Upper lobe of left lung (tissue), 4 donors: ENCODE results near the gene PHF21A.

Experiments
- POLR2A ChIP-seq, 4 donors: fragments of 450-650 bp; IDR thresholded peaks; one replicate each; pipeline ENCODE4 v1.5.1; 2016 to 2017; ENCODE audit warnings: antibody characterized with exemption in 4 of 4, mild to moderate bottlenecking in 2 of 4
- TF ChIP-seq, protein P1 (sequence below), 6 experiments: fragments of 450-650 bp in 4 of 6; fragments of 200-600 bp in 2 of 6; sonication (generic) in 2 of 6; IDR thresholded peaks; one replicate each; pipeline ENCODE4 v1.5.1; 2016 to 2019; ENCODE audit warnings: antibody characterized with exemption in 6 of 6

DNA sequence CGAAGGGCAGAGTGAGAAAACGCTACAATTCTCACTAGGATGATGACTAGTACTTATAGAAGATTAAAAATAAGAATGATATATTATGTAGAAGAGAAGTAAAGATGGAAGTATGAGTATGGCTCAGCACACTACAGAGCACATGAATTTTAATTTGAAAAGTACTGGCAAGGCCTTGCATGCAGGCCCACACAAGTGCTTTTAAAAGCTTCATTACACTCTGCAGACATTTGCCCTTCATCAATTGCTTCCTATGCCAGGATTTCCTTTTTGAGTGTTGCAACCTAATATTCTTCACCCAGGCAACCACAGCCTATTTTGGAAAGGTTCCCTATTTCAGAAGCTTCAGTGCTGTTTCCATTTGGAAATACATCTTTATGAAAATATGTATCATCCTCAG lies 117.7 kb downstream of the PHF21A start:
- TF ChIP-seq, protein P1, sequence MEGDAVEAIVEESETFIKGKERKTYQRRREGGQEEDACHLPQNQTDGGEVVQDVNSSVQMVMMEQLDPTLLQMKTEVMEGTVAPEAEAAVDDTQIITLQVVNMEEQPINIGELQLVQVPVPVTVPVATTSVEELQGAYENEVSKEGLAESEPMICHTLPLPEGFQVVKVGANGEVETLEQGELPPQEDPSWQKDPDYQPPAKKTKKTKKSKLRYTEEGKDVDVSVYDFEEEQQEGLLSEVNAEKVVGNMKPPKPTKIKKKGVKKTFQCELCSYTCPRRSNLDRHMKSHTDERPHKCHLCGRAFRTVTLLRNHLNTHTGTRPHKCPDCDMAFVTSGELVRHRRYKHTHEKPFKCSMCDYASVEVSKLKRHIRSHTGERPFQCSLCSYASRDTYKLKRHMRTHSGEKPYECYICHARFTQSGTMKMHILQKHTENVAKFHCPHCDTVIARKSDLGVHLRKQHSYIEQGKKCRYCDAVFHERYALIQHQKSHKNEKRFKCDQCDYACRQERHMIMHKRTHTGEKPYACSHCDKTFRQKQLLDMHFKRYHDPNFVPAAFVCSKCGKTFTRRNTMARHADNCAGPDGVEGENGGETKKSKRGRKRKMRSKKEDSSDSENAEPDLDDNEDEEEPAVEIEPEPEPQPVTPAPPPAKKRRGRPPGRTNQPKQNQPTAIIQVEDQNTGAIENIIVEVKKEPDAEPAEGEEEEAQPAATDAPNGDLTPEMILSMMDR (IDR thresholded peaks at IDR 0.05) = no peak
- TF ChIP-seq POLR2A (IDR thresholded peaks at IDR 0.05) = no peak
